PC-3 (cell line): ENCODE measurements around the gene SMYD3.

ENCODE experiments used
- EZH2 ChIP-seq: fragments of 300-600 bp; sonication (generic); IDR thresholded peaks from one replicate; pipeline ENCODE4 v1.6.1; 2017; ENCODE audit warnings: antibody characterized with exemption, mild to moderate bottlenecking, low read length; ENCODE audit not compliant: unreplicated experiment
- EZH2phosphoT487 ChIP-seq: fragments of 300-600 bp; sonication (generic); IDR thresholded peaks from 2 replicates; pipeline ENCODE4 v1.6.1; 2018; ENCODE audit warnings: mild to moderate bottlenecking, antibody characterized with exemption, low read length, borderline replicate concordance
- TF ChIP-seq, protein P1 (sequence below): fragments of 300-600 bp; sonication (generic); conservative IDR thresholded peaks from 2 replicates; pipeline ENCODE4 v1.5.1; 2017; ENCODE audit warnings: antibody characterized with exemption, low read depth, mild to moderate bottlenecking, low read length

DNA sequence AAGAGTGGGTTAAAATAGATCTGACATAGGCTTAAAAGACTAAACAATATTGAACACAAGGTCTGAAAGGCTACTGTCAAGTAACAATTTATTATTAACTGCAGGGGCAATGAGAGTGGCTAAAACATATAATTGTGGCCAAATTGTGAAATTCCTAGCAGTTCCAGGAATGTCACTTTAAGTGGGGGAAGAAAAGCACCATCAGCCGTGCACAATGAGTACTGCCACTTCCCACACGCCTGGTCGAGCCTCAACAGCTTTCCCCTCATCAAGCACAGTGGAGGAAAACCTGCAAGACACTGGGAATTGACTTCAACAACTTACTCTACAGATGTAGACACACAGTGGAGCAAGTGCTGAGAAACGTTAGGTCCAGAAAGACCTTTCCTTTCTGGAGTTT lies 42.6 kb upstream of the SMYD3 start:
- TF ChIP-seq, protein P1, sequence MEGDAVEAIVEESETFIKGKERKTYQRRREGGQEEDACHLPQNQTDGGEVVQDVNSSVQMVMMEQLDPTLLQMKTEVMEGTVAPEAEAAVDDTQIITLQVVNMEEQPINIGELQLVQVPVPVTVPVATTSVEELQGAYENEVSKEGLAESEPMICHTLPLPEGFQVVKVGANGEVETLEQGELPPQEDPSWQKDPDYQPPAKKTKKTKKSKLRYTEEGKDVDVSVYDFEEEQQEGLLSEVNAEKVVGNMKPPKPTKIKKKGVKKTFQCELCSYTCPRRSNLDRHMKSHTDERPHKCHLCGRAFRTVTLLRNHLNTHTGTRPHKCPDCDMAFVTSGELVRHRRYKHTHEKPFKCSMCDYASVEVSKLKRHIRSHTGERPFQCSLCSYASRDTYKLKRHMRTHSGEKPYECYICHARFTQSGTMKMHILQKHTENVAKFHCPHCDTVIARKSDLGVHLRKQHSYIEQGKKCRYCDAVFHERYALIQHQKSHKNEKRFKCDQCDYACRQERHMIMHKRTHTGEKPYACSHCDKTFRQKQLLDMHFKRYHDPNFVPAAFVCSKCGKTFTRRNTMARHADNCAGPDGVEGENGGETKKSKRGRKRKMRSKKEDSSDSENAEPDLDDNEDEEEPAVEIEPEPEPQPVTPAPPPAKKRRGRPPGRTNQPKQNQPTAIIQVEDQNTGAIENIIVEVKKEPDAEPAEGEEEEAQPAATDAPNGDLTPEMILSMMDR = no peak
- no peak for TF ChIP-seq EZH2phosphoT487
- TF ChIP-seq EZH2 = no peak
